Naive B cell (primary cell): Measurements from ENCODE around the gene MDFIC. TPM values are rescaled to one million over a fixed set of nuclear protein-coding genes. Genes with fewer than 3 reads are reported as not detected.

ENCODE experiments used
- ATAC-seq, 2 donors: fragments of 150-1000 bp; cut with Tn5 transposase; 2 replicates each; pipeline ENCODE4 v1.10.0; 2021; ENCODE audit warnings: low read depth in 2 of 2, mild to moderate bottlenecking in 2 of 2, moderate library complexity in 2 of 2
- DNase-seq: peaks from one replicate; pipeline ENCODE4 v3.0.0; 2022
- H3K27ac Mint-ChIP-seq, 6 donors: one replicate each; pipeline ENCODE4 v1.8.0; 2020 to 2022; ENCODE audit warnings: mild to moderate bottlenecking in 6 of 6, mixed read lengths in 6 of 6, moderate library complexity in 5 of 6, inconsistent platforms in 2 of 6
- H3K27me3 Mint-ChIP-seq, 3 donors: one replicate each; pipeline ENCODE4 v1.8.0; 2021 to 2022; ENCODE audit warnings: mixed read lengths in 3 of 3, mild to moderate bottlenecking in 1 of 3
- H3K36me3 Mint-ChIP-seq, 2 donors: one replicate each; pipeline ENCODE4 v1.8.0; 2020 to 2022; ENCODE audit warnings: mixed read lengths in 2 of 2, inconsistent platforms in 1 of 2, mild to moderate bottlenecking in 1 of 2
- H3K4me1 Mint-ChIP-seq, 3 donors: one replicate each; pipeline ENCODE4 v1.8.0; 2020 to 2022; ENCODE audit warnings: mixed read lengths in 3 of 3, inconsistent platforms in 1 of 3, mild to moderate bottlenecking in 1 of 3, moderate library complexity in 1 of 3
- H3K4me3 Mint-ChIP-seq, 8 donors: one replicate each; pipeline ENCODE4 v1.8.0; 2020 to 2022; ENCODE audit warnings: mild to moderate bottlenecking in 8 of 8, mixed read lengths in 8 of 8, moderate library complexity in 8 of 8, inconsistent platforms in 2 of 8
- H3K9me3 Mint-ChIP-seq, 7 donors: one replicate each; pipeline ENCODE4 v1.8.0; 2020 to 2022; ENCODE audit warnings: mixed read lengths in 7 of 7, mild to moderate bottlenecking in 5 of 7, inconsistent platforms in 2 of 7, moderate library complexity in 1 of 7
- polyA plus RNA-seq, 6 donors: library from polyadenylated mRNA; unstranded; fragments of 300-500 nt; fragmentation: Illumina TruSeq; gene quantifications; one replicate each; pipeline ENCODE4 v1.2.3, GENCODE V29; 2021; ENCODE audit warnings: low read depth in 6 of 6

The MDFIC gene
- polyA plus RNA-seq, 6 donors from 2014 or later, result 29.0 to 68.6 (median 40.0) TPM

DNA sequence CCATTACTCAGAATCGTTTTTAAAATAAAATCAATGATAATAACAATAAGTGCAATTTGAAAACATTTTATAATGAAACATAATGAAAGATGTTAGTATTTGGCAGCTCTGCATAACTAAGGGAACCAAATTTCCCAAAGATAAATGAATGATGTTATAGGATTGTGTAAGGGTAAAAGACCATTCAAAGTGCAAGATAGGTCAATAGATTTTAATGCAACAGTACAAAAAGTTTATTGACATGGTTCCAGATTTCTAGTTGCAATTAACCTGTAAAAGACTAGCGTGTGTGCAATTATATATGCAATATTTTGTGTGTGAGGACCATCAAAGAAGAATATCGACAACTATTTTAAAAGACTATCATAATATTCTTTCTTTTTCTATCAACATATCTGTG, 122.3 kb downstream of the MDFIC start:
- Mint-ChIP-seq H3K9me3 (no peaks in the 10 kb centered on the region), H3K4me3 (no peak overlapping the region), H3K4me1 (no peaks in the 10 kb centered on the region), H3K27me3 (no peaks in the 10 kb centered on the region), H3K27ac (no peak overlapping the region), H3K36me3 (no peaks in the 10 kb centered on the region)
- no peak for ATAC-seq
- no peak for DNase-seq

DNA sequence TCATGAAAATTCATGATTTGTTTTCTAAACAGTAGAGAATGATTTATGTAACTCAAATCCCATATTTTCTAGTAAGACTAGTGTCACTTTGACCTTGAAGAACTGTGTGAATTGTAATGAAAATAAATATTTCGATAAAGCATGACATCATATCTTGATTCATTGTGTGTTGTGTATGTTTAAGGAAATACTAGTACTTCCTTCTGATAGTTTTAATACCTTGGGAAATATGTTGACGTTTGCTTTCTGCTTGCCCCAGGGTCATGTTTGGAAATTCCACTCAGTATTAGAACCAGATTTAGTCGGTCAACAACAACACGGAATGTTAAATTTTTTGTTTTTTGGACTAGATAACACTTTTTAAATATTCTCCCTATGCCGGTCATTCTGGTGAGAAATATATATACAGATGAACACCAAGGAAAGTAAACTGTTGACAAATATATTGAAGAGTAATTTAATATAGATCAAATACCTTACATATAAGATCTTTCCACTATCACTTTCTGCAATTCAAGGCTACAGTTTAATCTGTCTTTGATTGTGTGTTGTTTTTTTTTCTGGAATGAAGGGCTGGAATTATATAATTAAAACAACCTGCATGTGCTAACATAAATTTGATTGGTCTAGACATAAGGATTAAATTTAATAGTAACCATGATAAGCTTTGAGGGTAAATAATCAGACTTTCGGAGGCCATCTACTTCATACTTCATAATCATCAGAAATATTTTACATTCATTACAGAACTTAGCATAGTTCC, 126.2 kb downstream of the MDFIC start:
- ATAC-seq (no peak), DNase-seq (no peak)
- H3K4me1 Mint-ChIP-seq, result no peaks in the 10 kb centered on the region
- H3K36me3 Mint-ChIP-seq, result peaks cover 0 to 4% of the 10 kb centered on the region in 2 donors
- H3K4me3 Mint-ChIP-seq, result no peak overlapping the region
- peaks cover 0 to 5% (median 0%) of the 10 kb centered on the region in 7 donors for H3K9me3 Mint-ChIP-seq
- H3K27me3 Mint-ChIP-seq, result no peaks in the 10 kb centered on the region
- H3K27ac Mint-ChIP-seq, result no peak overlapping the region

DNA sequence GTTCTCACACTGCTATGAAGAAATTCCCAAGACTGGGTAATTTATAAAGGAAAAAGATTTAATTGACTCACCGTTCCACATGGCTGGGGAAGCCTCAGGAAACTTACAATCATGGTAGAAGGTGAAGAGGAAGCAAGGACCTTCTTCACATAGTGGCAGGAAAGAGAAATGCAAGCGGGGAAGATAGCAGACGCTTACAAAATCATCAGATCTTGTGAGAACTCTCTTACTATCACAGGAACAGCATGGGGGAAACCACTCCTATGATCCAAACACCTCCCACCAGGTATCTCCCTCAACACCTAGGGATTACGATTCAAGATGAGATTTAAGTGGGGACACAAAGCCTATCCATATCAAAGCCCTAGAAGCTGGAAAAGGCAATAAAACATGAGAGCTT, 130.8 kb downstream of the MDFIC start:
- DNase-seq (no peak), ATAC-seq (no peak)
- Mint-ChIP-seq H3K27ac (no peak overlapping the region), H3K36me3 (peaks cover 0 to 4% of the 10 kb centered on the region in 2 donors), H3K4me1 (no peaks in the 10 kb centered on the region), H3K27me3 (no peaks in the 10 kb centered on the region), H3K9me3 (peaks cover 0 to 5% (median 0%) of the 10 kb centered on the region in 7 donors), H3K4me3 (no peak overlapping the region)

DNA sequence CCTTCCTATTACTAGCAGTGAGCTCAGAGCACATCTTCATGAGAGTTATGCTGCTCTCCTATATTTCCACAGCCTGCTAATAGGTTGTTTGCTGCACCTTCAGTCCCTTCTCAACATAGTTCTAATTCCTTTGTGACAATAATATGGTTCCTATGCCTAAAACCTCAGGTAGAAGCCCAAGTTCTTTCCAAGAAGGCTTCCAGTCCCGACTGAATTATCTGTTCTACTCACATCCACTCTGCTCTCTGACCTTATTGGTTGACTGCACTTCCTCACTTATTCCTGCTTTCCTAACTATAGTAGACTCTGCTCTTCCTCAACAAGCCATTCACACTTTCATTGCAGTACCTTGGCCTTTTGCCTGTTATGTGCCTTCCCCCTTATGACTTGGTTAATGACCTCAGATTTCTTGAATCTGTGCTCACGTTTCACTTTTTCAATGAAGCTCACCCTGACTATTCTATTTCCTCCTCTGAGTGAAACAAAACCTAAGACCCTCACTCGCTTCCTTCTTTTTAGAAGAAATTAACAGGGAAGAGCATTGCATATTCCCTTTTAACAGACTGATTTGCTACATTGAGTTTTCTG, 132.7 kb downstream of the MDFIC start:
- ATAC-seq, result no peak
- no peak overlapping the region for H3K4me3 Mint-ChIP-seq
- DNase-seq, result no peak
- H3K36me3 Mint-ChIP-seq, result peaks cover 0 to 4% of the 10 kb centered on the region in 2 donors
- peaks cover 0 to 5% (median 0%) of the 10 kb centered on the region in 7 donors for H3K9me3 Mint-ChIP-seq
- H3K27ac Mint-ChIP-seq, result peak overlapping the region in 1 of 6 donors; percentile 42
- H3K4me1 Mint-ChIP-seq, result no peaks in the 10 kb centered on the region
- H3K27me3 Mint-ChIP-seq, result no peaks in the 10 kb centered on the region

DNA sequence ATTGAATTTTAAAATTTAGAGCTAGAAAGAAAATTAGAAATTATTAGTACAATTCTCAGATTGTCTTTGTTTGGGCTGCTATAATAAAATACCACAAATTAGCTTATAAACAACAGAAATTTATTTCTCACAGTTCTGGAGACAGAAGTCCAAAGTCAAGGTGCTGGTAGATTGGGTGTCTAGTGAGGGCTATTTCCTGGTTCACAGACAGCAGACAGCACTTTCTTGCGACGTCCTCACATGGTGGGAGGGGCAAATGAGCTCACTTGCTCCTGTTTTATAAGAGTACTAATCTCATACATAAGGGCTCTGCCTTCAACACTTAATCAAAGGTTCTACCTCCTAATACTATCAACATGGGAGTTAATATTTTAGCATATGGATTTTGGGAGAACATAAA, 134.1 kb downstream of the MDFIC start:
- Mint-ChIP-seq H3K4me1 (no peaks in the 10 kb centered on the region), H3K36me3 (no peaks in the 10 kb centered on the region), H3K9me3 (peaks cover 0 to 5% (median 0%) of the 10 kb centered on the region in 7 donors), H3K27me3 (no peaks in the 10 kb centered on the region), H3K27ac (no peak overlapping the region), H3K4me3 (no peak overlapping the region)
- ATAC-seq (no peak), DNase-seq (no peak)

DNA sequence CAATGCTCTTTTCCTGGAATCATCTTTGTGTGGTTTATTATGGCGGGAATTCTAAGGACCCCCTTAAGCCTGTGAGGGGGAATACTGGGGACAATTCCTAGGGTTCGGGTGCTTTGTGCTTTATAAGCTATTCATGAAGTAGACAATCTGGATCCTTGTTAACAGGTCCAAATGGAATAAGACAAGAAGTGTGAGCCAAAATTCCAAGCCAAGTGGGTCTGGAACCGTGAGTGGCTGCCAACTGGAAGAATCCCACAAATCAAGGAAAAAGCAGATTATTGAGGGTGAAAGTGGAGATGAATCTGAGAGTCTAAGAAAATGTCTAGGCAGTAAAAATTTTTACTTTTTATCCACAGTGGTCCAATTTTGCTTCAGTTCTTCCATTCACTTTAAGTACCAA, 136.8 kb downstream of the MDFIC start:
- H3K4me1 Mint-ChIP-seq, result no peaks in the 10 kb centered on the region
- no peaks in the 10 kb centered on the region for H3K27me3 Mint-ChIP-seq
- no peak for DNase-seq
- H3K9me3 Mint-ChIP-seq, result no peaks in the 10 kb centered on the region
- ATAC-seq, result no peak
- H3K27ac Mint-ChIP-seq, result no peak overlapping the region
- H3K4me3 Mint-ChIP-seq, result no peak overlapping the region
- H3K36me3 Mint-ChIP-seq, result no peaks in the 10 kb centered on the region

DNA sequence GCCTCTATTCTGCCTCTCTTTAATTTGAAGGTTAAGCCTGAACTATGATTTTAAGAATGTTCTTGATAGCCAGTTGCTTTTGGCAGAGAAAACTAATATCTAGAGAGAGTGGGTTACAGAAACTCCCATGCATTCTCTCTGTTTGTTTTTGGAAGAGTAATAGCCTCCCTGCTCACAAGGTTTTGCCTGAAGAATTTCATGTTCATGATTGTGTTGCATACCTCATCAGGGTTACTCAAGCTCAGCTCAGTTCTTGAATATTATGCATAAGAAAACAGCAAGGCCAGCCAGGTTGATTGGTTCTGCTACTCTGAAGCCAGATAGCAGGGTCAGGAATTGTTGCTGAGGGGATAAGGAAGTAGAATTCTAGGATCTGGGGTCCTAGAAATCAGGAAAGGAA, 137.4 kb downstream of the MDFIC start:
- Mint-ChIP-seq H3K4me3 (peak overlapping the region in 1 of 8 donors; percentile 48), H3K9me3 (no peaks in the 10 kb centered on the region), H3K27me3 (no peaks in the 10 kb centered on the region), H3K36me3 (no peaks in the 10 kb centered on the region), H3K4me1 (no peaks in the 10 kb centered on the region), H3K27ac (no peak overlapping the region)
- DNase-seq (no peak), ATAC-seq (no peak)

DNA sequence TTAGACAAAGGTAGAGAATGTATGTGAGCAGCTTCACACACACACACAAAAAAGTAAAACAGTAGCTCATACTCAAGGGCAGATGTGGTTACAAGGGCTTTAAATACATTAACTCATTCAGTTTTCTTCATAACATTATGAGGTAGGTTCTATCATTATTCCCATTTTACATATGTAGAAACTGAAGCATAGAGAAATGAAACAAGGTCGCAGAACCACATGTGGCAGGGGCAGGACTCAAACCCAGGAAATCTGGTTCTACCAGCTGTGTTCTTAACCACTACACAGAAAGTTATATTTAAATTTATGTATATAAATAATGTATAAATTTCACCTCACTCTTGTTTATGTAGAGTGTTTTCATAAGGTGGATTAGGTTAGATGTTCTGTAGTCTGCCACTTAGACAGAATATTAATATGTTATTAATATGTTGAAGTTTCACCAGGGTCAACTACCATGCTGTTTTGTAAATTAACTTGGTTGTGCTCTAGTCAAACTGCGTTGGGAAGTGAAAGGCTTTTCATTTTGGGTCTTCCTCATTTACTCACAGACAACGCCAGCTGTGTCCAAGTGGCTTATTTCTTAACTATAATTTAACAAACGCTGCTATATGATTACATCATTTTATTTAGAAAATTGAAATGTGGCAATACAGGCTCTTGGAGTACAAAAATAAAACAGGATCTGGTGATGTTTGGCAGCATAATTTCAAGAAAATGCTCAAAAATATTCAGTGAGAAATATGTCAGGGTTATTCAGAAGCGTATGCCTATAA, 138.4 kb downstream of the MDFIC start:
- ATAC-seq, result no peak
- H3K4me3 Mint-ChIP-seq, result no peak overlapping the region
- H3K4me1 Mint-ChIP-seq, result no peaks in the 10 kb centered on the region
- DNase-seq, result no peak
- no peaks in the 10 kb centered on the region for H3K36me3 Mint-ChIP-seq
- H3K9me3 Mint-ChIP-seq, result no peaks in the 10 kb centered on the region
- H3K27ac Mint-ChIP-seq, result no peak overlapping the region
- no peaks in the 10 kb centered on the region for H3K27me3 Mint-ChIP-seq

DNA sequence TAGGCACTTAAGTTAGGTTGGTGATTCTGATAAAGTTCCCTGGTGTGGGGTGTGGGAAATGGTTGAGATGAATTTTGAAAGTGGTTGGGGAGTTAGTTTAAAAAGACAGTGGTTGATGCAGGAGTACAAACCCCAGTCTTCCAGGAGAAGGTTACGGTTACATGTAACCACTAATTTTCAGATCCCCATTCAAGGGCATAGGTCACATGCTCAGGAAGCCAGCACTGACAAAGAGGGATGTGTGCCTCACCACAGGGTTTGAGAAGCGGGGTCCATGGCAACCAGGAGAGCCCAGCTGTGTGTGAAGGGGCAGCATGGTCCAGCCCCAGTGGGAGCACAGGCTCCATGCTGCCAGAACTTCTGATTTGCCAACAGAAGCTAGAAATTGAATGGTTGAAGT, 144.2 kb downstream of the MDFIC start:
- Mint-ChIP-seq H3K9me3 (no peaks in the 10 kb centered on the region), H3K27ac (peak overlapping the region in 1 of 6 donors; percentile 23), H3K27me3 (no peaks in the 10 kb centered on the region), H3K4me1 (no peaks in the 10 kb centered on the region), H3K36me3 (no peaks in the 10 kb centered on the region), H3K4me3 (no peak overlapping the region)
- DNase-seq (no peak), ATAC-seq (no peak)

DNA sequence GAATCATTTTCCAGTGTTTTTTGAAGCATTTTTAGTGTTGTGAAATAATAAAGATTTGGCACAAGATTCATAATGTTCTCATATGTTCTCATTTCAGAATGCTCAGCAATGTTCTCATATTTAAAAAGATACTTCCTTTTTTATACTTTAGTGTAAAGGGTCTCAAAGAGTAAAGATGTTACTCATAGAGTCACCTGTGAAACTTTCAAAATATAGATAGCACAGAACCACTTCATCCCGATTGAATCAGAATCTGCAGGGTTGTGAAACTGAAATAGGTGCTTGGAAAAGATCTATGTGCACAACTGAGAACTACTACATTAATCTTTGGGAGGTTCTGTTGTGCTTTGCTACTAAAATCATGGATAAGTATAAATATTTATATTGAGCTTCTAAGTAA, 144.7 kb downstream of the MDFIC start:
- H3K9me3 Mint-ChIP-seq, result no peaks in the 10 kb centered on the region
- H3K27me3 Mint-ChIP-seq, result no peaks in the 10 kb centered on the region
- H3K4me3 Mint-ChIP-seq, result no peak overlapping the region
- no peak overlapping the region for H3K27ac Mint-ChIP-seq
- ATAC-seq, result no peak
- no peaks in the 10 kb centered on the region for H3K4me1 Mint-ChIP-seq
- no peak for DNase-seq
- H3K36me3 Mint-ChIP-seq, result no peaks in the 10 kb centered on the region

DNA sequence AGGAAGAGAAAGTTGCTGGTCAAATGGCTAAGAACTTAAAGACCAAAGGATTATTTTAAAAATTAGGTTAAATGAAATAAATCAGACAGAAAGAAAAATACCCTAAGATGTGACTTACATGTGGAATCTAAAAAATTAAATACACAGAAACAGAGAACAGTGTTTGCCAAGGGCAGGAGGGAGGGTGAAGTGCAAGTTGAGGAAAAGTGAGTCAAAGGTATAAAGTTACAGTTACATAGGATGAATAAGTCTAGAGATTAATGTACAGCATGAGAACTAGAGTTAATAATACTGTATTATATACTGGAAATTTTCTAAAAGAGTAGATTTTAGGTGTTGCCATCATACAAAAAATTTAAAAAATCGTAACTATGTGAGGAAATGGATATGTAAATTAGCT, 146.3 kb downstream of the MDFIC start:
- Mint-ChIP-seq H3K4me3 (no peak overlapping the region), H3K27ac (no peak overlapping the region), H3K4me1 (no peaks in the 10 kb centered on the region), H3K9me3 (no peaks in the 10 kb centered on the region), H3K27me3 (no peaks in the 10 kb centered on the region), H3K36me3 (no peaks in the 10 kb centered on the region)
- DNase-seq (no peak), ATAC-seq (no peak)
